Occipital lobe (tissue), 3 donors: Measurements from ENCODE around the gene RELA. TPM values are rescaled to one million over a fixed set of nuclear protein-coding genes. Genes with fewer than 3 reads are reported as not detected.

ENCODE experiments used
- DNase-seq: peaks from one replicate; lab custom pipeline; 2025; lab: John Stamatoyannopoulos, UW
- small RNA-seq: library from RNA; depleted of rRNA; stranded (forward); fragments of <200 nt; gene quantifications from one replicate; pipeline ENCODE3, GENCODE V24; 2014
- total RNA-seq: library from RNA; depleted of rRNA; stranded (reverse); fragments of >200 nt; gene quantifications from one replicate; pipeline ENCODE4 v1.2.3, GENCODE V29; 2014

Gene RELA
- total RNA-seq, 1 donor from 2014 or later = 12.6 TPM

GRCh38 chr11:65615229-65615949 lies 47.3 kb downstream of the RELA start, which contains the start of gene PCNX3:
Gene PCNX3, plus strand, starts transcription at chr11:65615776. Its CDS starts 536 bp downstream, at chr11:65616312.
- DNase-seq = peak; percentile 100

GRCh38 chr11:65613091-65613928 lies 49.4 kb downstream of the RELA start:
- DNase-seq = no peak

- DNase-seq = no peak
These were observed 50.0 kb downstream of the RELA start for GRCh38 chr11:65612691-65613090.

GRCh38 chr11:65611758-65612603 lies 50.7 kb downstream of the RELA start:
- no peak for DNase-seq

GRCh38 chr11:65611028-65611757 lies 51.5 kb downstream of the RELA start:
- peak; percentile 64 for DNase-seq

GRCh38 chr11:65610404-65610803 lies 52.3 kb downstream of the RELA start:
- DNase-seq = no peak

- DNase-seq = no peak
These were observed 53.1 kb downstream of the RELA start for GRCh38 chr11:65609665-65610064.

GRCh38 chr11:65609229-65609628 lies 53.5 kb downstream of the RELA start:
- no peak for DNase-seq

- DNase-seq = no peak
These were observed 54.9 kb downstream of the RELA start for GRCh38 chr11:65607614-65608426.

- DNase-seq = peak; percentile 94
These were observed 55.7 kb downstream of the RELA start for GRCh38 chr11:65606876-65607613.

- no peak for DNase-seq
These were observed 58.5 kb downstream of the RELA start for GRCh38 chr11:65604258-65604657.

Small RNAs within 50 kb of the gene (small RNA-seq; reads per million reads assigned to genes)
- gene MIR4489 (not detected), gene MIR4690 (not detected), gene RN7SL309P (not detected)

Other genes with a start within 250 kb of the RELA start
- gene NEAT1, start 240.1 kb downstream of the RELA start, total RNA-seq = 3.6 TPM
- gene MALAT1, start 163.9 kb downstream of the RELA start, total RNA-seq = 11,800 TPM
- gene SCYL1, start 137.8 kb downstream of the RELA start, total RNA-seq = 34.2 TPM
- 18.4 TPM for gene LTBP3, start 104.6 kb downstream of the RELA start, total RNA-seq
- gene ZNRD2, start 92.4 kb downstream of the RELA start, total RNA-seq = 23.6 TPM
- gene FAM89B, start 90.4 kb downstream of the RELA start, total RNA-seq = 22.3 TPM
- 9.7 TPM for gene EHBP1L1, start 86.9 kb downstream of the RELA start, total RNA-seq
- gene KCNK7, start 67.1 kb downstream of the RELA start, total RNA-seq = 0.31 TPM
- 9.0 TPM for gene MAP3K11, start 48.7 kb downstream of the RELA start, total RNA-seq
- 7.0 TPM for gene PCNX3, start 47.1 kb downstream of the RELA start, total RNA-seq
- 3.7 TPM for gene SIPA1, start 24.8 kb downstream of the RELA start, total RNA-seq
- gene KAT5, start 49.3 kb upstream of the RELA start, total RNA-seq = 43.8 TPM
- 9.4 TPM for gene RNASEH2C, start 57.9 kb upstream of the RELA start, total RNA-seq
- gene AP5B1, start 118.1 kb upstream of the RELA start, total RNA-seq = 4.7 TPM
- not detected for gene OVOL1, start 124.1 kb upstream of the RELA start, total RNA-seq
- gene SNX32, start 171.0 kb upstream of the RELA start, total RNA-seq = 7.3 TPM
- gene CFL1, start 195.3 kb upstream of the RELA start, total RNA-seq = 404 TPM
- 45.9 TPM for gene MUS81, start 197.5 kb upstream of the RELA start, total RNA-seq
- 13.3 TPM for gene EFEMP2, start 209.9 kb upstream of the RELA start, total RNA-seq
- gene CTSW, start 216.9 kb upstream of the RELA start, total RNA-seq = not detected
- gene FIBP, start 225.6 kb upstream of the RELA start, total RNA-seq = 107 TPM
- 14.0 TPM for gene CCDC85B, start 227.8 kb upstream of the RELA start, total RNA-seq
- not detected for gene FOSL1, start 237.5 kb upstream of the RELA start, total RNA-seq